Suppressor macrophage treated with lipopolysaccharide for 1 hour (primary cell): Measurements from ENCODE around the gene PRMT7.
A peak's percentile ranks its signal among the peaks of the same experiment; 100 is the strongest.

Experiments used
- DNase-seq, 3 donors: peaks; one replicate each; pipeline ENCODE4 v3.0.0-alpha.2; 2020 to 2022

The PRMT7 gene

GRCh38 chr16:68309799-68310198, 1.0 kb upstream of the PRMT7 start:
- peak in 1 of 3 donors; percentile 14 for DNase-seq

GRCh38 chr16:68310437-68310773, 414 bp upstream of the PRMT7 start:
- peak in 1 of 3 donors; percentile 63 for DNase-seq

- no peak for DNase-seq
Observed at GRCh38 chr16:68313116-68313515, 2.3 kb downstream of the PRMT7 start.

GRCh38 chr16:68319185-68319908, 8.5 kb downstream of the PRMT7 start:
- peak; percentile 26 to 55 (median 45) for DNase-seq

- DNase-seq = no peak
Observed at GRCh38 chr16:68324336-68324735, 13.5 kb downstream of the PRMT7 start.

- no peak for DNase-seq
Observed at GRCh38 chr16:68324780-68325357, 14.1 kb downstream of the PRMT7 start.

GRCh38 chr16:68328151-68328859, 17.5 kb downstream of the PRMT7 start:
- DNase-seq = peak; percentile 82 to 87 (median 86)

GRCh38 chr16:68328860-68329390, 18.1 kb downstream of the PRMT7 start:
- DNase-seq = no peak

GRCh38 chr16:68331879-68332410, 21.1 kb downstream of the PRMT7 start:
- peak in 1 of 3 donors; percentile 36 for DNase-seq

- DNase-seq = peak; percentile 62 to 75 (median 72)
Observed at GRCh38 chr16:68332411-68333121, 21.7 kb downstream of the PRMT7 start.

- no peak for DNase-seq
Observed at GRCh38 chr16:68335175-68335574, 24.4 kb downstream of the PRMT7 start.

GRCh38 chr16:68338326-68339119, 27.7 kb downstream of the PRMT7 start:
- DNase-seq = no peak

GRCh38 chr16:68339214-68339613, 28.4 kb downstream of the PRMT7 start:
- no peak for DNase-seq

- DNase-seq = no peak
Observed at GRCh38 chr16:68342620-68343019, 31.8 kb downstream of the PRMT7 start.

GRCh38 chr16:68343137-68343536, 32.3 kb downstream of the PRMT7 start:
- no peak for DNase-seq

- DNase-seq = no peak
Observed at GRCh38 chr16:68344252-68344651, 33.4 kb downstream of the PRMT7 start.

- DNase-seq = no peak
Observed at GRCh38 chr16:68345351-68345810, 34.6 kb downstream of the PRMT7 start.

- DNase-seq = no peak
Observed at GRCh38 chr16:68345958-68346635, 35.3 kb downstream of the PRMT7 start.

GRCh38 chr16:68346892-68347480, 36.2 kb downstream of the PRMT7 start:
- DNase-seq = no peak

GRCh38 chr16:68347605-68348004, 36.8 kb downstream of the PRMT7 start:
- DNase-seq = no peak
